Activated CD4-positive, alpha-beta T cell treated with anti-CD3 and anti-CD28 coated beads, Interleukin-2, Interleukin-6, amounts not matched to agents 100 ng/mL and 50 ng/mL, durations not matched to agents 16 hours and 8 hours (primary cell): ENCODE measurements around the gene GUCY1A1.
"Not testable (repeated sequence)": the region's sequence is repeated elsewhere in the genome, so short reads cannot be mapped to it uniquely, and the experiment has no call there.

Experiments used
- DNase-seq: peaks from one replicate; pipeline ENCODE4 v3.0.0-alpha.2; 2020

GUCY1A1 gene, protein sequence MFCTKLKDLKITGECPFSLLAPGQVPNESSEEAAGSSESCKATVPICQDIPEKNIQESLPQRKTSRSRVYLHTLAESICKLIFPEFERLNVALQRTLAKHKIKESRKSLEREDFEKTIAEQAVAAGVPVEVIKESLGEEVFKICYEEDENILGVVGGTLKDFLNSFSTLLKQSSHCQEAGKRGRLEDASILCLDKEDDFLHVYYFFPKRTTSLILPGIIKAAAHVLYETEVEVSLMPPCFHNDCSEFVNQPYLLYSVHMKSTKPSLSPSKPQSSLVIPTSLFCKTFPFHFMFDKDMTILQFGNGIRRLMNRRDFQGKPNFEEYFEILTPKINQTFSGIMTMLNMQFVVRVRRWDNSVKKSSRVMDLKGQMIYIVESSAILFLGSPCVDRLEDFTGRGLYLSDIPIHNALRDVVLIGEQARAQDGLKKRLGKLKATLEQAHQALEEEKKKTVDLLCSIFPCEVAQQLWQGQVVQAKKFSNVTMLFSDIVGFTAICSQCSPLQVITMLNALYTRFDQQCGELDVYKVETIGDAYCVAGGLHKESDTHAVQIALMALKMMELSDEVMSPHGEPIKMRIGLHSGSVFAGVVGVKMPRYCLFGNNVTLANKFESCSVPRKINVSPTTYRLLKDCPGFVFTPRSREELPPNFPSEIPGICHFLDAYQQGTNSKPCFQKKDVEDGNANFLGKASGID

DNA sequence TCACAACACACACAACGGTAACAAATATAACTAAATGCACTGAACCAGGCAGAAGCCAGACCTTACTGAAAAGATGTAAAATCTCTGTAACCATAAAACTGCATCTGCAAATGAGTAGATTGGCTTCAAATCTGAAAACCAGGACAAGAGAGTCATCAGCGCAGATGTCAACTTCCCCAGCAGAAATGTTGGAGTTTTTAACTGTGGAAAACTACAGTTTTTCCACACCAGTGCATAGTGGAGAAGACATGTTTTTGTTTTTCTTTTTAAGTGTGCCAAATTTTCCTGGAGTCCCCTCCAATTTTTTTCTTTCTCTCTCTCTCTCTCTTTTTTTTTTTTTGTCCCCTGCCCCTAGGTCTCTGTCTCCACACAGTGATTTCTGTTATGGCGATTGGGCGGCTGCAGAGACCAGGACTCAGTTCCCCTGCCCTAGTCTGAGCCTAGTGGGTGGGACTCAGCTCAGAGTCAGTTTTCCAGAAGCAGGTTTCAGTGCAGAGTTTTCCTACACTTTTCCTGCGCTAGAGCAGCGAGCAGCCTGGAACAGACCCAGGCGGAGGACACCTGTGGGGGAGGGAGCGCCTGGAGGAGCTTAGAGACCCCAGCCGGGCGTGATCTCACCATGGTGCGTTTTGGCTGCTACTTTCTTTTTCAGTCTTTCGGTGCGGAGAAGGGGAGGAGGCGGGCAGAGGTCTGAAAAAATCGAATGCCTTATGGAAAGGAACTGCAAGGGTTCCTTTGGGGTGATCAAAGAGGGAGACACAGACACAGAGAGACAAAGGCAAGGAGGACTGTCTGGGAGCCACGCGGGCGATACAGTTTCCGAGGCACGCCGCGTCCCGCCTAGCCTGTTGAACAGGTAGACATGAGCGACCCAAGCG, at the start of gene GUCY1A1:
Gene GUCY1A1, plus strand, starts transcription at position 505 of the 878 bp plus-strand sequence. CDS start 30,020 bp downstream, outside the sequence.
- no peak for DNase-seq

DNA sequence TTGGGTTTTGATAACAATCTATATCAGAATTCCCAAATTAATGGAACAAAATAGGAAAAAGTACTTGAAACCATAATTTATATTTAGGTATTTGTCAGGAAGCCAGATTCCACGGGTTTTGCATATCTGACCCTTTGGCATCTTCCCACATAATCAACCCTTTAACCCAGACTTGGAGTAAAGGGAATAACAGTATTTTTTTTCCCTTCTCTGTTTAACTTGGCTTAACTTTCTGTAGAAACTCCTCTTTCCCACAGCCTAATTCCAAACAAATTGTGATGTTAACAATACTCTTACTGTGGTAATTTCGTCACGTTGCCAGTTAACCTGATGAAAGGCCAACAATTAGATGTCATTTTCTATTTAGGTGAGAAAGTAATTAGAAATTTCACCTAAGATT, 49.4 kb upstream of the GUCY1A1 start:
- DNase-seq, result no peak

DNA sequence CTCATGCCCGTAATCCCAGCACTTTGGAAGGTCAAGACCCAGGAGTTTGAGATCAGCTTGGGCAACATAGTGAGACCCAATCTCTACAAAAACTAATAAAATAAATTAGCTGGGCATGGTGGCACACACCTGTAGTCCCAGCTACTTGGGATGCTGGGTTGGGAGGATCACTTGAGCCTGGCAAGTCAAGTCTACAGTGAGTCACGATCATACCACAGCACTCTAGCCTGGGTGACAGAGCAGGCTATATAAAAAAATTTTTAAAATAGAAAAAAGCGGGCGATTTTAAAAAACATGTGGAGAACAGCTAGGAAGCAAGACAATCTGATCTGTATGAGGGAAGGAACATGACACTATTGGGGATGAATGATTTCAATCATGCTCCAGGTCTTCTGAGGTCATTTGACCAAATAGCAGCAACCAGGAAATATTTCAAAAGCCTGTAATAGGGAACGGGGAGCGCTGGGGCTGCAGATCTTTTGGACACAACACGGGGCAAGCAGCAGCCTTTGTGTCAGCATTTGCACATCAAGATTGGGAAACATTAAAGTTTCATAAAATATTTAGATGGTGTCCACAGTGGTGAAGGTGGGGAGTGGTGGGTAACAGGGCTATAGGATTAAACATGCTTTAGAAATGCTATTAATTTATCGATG, 48.3 kb upstream of the GUCY1A1 start:
- no peak for DNase-seq

DNA sequence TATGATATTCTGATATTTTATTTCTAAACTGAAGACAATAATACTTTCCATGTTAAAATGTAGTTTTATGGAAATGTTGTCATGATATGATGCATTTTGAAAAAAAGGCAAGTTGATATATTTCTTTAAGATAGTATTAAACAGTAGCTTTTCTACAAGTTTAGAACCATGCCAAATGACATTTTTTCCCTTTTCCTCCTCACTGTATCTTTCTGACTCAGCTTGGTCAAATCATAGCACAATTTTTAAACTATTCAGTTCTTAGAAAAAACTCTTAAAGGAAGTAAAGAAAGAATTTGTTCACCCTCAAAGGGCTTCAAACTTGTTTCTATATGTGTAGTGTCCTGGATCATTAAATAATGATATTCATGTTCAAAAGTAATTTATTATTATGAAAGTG, 46.0 kb upstream of the GUCY1A1 start:
- no peak for DNase-seq

DNA sequence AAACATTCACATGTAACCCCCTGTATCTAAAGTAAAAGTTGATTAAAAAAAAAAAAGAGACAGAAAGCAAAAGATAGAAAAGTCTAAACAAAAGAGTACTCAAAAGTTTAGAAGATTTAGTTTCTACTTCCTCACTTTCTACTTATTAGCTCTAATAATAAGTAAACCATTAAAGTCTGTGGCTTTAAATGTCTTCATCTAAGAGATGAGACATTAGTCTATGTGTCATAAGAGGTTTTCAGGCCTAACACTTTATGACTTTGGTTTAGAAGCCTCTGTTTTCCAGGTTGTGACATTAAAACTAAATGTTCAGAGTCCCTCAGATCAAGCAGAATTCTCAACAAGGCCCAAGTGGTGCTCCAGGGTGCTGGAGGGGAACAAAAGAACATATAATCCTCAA, 42.2 kb upstream of the GUCY1A1 start:
- no peak for DNase-seq

DNA sequence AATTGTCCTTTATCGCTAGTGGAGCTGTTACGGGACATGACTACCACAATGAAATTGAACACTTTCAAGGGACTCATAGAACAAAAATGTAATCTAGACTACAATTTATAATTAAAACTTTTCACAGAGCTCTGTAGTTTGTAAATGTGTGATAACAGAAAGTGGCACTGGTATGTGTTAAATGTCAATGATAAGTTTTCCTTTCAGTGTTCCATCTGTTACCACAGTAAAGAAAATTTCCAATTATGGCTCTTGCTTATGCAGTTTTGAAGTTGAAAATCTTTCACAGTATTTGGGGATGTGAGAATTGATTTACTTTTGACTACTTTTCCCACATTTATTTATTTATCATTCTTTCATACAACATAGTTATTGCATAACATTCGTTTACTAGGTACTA, 40.1 kb upstream of the GUCY1A1 start:
- no peak for DNase-seq

DNA sequence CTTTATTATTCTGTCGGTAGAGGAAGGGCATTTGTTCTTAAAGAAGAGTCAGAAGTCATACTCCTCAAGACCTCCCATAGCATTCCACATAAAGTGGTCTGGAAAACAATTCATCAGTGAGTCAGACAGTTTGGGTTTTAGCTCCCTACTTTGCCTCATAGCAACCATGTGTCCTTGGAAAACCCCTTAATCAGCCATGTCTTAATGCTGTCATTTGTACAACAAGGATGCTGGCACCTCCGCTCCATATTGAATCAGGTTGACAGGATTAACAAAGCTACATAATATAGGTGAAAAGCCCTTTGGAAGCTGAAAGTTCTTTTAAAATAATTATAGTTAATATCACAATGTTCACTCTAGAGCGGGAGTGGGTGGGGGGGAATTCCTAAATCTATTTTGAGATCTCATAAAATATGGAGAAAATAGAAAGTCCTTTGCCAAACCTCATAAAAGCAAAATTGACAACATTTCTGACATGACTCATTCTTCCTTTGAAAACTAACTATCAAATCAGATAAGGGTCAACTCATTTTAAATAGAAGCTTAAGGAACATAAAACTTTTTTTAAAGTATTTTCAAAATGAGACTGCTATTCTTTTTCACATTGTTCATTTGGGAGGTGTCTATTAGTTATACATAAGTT, 37.3 kb upstream of the GUCY1A1 start:
- peak; percentile 2 for DNase-seq

DNA sequence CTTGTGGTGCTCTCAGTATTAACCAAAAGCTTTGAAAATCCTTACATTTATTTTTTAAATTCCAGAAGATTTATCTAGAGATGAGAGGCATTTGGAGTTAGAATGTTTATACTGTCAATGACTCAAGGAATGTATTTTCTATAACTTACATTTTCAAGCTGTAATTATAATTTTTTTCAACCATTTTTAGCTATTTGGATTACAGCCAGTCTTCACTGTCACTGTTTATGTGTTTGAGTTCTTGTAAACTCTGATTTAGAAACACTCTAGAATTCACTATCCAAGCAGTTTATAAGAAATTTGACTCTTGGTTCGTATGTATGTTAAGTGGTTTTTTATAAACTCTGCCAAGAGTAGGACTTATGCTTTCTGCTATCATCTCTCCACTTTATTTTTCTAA, 36.7 kb upstream of the GUCY1A1 start:
- DNase-seq, result no peak

DNA sequence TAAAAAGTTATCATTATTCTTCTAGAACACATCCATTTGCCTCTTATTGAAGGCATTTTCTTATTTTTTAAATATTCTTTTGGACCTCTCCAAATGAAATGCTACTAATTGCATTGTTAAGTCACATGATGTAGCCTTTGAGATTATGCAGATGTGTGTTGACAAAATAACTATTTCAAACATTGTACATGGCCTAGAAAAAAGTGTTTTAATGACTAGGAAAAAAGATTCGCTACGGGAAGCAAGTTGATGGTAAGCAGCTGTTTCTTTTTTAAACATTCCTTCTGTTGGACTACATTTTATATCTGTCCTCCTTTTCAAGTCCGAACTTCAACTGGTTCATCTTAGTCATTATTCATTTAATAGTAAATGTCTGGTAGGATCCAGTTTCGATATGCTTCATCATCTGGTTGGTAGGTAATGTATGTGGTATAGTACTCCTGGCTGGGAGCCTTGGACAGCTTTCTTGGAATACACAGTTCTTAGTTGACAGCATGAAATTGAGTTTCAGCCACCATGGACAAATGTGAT, 34.3 kb upstream of the GUCY1A1 start:
- peak; percentile 2 for DNase-seq

DNA sequence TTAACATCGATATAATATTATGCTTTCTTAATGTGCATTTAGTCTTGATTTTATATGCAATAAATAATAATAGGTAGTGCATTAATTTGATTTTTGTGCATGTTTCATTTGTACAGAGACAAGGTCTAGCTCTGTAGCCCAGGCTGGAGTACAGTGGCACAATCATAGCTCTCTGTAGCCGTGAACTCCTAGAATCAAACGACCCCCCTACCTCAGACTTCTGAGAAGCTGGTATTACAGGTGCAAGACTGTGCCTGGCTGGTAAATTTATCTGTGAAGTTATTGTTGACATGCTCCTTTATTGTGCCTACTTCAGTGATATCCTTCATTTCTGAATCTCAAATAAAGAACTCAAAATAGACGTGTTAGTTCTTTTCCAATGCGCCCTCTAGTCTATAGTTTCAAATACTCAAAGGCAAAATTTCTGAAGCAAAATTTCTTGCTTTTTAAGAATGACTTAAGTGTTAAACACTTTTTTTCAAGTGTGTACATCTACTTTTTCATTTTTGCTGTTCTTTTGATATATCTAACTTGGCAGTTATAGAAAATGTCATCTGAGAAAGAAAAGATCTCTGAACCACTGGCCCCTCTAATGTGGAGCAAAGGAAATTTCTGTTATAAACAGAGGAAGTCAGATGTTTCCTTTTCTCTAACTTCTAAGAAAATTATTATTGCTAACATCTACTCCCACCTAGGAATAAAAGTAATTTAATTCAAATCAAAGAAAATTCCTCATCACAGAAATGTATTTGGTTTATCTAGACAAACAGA, 28.3 kb upstream of the GUCY1A1 start:
- no peak for DNase-seq

DNA sequence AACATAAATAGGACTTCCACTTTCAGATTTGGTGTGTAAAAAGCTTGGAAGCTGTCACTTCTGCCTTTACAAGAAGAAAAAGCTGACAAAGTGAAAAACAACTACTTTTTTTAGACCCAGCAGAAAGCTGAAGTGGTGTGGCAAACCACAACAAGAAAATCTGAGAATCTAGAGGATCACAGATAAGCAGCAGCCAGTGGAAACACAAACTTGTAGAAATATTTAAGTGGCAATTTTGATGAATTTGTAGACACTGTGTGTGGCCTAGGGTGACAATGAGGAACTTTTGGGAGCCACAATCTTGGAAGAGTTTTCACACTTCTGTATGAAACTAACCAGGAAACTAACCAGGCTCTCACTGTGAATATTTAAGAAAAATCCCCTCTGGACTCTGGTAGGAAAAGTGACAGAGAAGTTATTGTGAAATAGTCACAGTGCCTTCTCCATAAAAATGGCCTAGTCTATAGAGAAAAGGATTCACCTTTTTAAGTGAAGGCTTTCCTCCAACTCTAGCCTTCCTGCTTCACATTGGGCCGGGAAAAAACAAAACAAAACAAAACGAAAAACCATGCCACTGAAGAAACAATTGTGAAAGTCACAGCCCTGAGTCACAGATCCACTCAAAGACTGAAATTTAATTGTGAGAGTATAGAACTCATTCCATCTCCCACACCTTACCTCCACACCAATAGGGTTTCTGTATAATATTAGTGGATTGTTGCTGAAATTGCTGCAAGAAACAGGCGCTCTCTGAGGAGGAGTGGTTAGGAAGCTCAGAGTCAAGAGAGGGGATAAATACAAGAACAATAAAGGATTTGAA, 26.7 kb upstream of the GUCY1A1 start:
- peak; percentile 42 for DNase-seq

DNA sequence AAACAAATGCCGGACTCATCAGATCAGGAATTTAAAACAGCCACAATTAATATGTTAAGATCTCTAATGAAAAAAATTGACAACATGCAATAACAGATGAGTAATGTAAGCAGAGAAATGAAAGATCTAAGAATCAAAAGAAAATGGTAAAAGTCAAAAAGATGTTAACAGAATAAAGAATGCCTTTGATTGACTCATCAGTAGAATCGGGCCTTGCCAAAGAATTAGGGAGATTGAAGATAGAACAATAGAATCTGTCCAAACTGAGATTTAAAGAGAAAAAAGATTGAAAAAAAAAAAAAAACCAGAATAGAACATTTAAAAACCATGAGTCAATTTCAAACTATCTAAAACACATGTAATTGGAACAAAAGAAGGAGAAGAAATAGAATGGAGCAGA, 25.9 kb upstream of the GUCY1A1 start:
- DNase-seq, result no peak

DNA sequence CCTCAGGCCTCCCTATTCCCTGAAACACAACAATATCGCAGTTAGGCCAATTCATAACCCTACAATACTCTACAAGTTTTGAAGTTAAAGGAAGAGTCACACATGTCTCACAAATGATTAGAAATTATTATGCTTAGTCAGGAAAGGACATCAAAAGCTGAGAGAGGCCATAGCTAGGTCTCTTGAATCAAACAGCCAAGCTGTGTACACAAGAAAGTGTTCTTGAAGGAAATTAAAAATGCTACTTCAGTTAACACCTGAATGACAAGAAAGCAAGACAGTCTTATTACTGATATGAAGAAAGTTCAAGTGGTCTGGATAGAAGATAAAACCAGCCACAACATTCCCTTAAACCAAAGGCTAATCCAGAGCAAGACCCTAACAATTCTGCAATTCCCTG, 23.6 kb upstream of the GUCY1A1 start:
- DNase-seq, result no peak

DNA sequence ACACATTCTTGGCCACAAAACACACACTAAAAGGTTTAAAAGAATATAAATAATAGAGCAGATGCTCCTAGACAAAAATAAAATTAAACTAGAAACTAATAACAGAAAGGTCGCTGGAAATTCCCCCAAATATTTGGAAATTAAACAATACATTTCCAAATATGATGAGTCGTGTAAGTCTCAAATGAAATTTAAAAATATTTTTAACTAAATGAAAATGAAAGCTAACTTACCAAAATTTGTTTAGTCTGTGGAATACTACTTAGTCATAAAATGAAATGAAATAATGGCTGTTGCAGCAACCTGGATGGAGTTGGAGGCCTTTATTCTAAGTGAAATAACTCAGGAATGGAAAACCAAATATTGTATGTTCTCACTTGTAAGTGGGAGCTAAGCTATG, 20.6 kb upstream of the GUCY1A1 start:
- no peak for DNase-seq

DNA sequence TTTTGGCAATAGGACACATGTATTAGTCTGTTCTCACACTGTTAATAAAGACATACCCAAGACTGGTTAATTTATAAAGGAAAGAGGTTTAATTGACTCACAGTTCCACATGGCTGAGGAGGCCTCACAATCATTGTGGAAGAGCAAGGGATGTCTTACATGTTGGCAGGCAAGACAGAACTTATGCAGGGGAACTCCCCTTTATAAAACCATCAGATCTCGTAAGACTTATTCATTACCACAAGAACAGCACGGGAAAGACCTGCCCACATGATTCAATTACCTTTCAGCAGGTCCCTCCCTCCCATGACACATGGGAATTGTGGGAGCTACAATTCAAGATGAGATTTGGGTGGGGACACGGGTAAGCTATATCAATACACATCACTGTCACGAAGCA, 15.9 kb upstream of the GUCY1A1 start:
- not testable (repeated sequence) for DNase-seq

DNA sequence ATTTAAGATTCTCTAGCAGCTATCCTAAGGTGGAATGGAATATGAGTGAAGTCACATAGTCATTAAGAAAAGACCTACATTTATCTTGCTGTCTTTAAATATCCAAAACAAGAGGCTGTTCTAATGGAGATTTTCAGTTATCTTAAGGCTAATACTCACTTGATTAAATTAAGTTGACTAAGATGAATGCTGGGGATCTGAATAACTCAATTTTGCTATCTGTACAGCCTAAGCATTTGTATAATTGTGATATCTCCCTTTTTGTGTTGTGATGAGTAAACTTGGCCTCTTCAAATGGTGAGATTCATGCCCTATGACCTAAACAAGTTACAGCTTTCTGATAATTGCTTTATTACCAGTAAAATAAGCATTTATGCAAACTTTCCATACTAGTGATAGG, 13.6 kb upstream of the GUCY1A1 start:
- no peak for DNase-seq

DNA sequence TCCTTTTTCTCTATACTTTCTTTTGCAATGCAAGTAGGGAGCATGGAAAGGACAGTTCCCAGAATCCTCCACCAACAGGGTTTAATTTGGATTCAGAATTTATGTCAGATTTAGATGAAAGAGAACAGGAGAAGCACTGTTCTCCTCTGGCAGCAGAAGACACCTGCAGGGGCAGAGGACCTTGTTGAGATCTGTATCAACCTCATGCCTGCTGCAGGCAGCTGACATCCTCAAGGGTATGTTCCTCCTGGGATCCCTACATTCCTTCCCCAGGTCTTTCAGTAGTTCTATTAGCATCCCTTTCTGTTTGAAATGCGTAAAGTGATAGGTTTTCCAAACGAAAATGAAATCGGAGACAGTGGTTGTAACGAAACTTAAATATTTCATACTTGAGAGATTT, 10.6 kb upstream of the GUCY1A1 start:
- DNase-seq, result no peak

DNA sequence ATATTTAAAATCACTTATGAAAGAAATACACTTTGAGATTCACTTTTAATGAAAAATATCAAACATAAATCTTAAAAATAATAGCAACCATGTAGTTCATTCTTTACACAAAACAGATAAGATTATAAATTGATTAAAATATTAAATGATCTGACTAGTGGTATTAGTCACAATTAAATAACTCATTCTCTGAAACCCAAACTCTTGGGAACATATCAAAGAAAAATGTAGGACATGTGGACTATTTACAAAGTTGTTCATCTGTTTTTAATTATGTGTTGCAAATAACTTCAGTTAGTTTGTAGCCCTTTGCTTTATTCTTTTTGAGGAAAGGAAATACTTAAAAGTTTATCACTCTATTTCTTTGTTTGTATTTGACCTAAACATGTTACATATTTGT, 9.5 kb upstream of the GUCY1A1 start:
- DNase-seq, result no peak

DNA sequence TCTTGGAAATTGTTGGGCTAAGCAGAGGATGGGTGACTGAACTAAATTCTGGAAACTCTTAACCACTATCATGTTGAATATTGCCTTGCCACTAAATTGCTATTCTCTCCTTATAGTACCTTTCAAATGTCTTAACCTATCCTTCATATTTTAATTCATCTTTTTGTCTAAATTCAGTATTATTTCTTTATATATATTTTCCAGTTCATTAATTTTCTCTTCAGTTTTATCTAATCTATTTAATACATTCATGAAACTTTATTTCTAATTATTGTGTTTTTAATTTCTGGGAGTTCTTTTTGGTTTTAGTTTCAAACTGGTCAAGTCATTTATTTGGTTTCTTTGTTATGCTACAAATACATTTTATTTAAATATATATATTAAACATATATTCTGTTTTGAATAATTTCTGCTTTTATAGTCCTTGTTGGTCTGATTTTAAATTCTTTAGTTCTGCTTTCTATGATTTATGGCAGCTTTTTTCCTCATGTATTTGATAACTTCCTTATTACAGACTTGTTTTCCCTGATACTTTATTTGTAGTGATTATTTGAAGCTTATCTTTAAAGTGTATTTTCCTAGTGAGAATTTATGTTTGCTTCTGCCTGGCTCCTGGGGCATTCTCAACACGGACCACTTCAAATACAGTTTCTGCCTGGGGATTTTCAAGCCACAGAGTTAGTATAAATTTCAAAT, 8.5 kb upstream of the GUCY1A1 start:
- no peak for DNase-seq

DNA sequence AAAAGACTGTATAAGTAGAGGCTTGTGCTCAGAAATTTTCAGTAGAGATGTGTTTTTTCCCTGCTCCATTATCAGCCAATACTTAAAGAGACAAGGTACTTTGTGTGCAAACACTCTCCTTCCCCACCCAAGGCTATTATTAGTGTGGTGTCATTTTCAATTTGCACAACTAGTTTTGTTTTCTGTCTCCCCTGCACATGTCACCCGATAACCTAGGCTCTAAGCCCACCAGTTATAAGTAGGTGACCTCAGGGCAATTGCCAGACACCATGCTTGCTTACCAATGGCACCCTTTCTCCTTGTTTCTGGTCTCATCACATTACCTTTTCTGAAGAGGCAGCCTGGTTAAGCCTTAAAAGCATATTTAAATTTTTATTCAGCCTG, 8.0 kb upstream of the GUCY1A1 start:
- DNase-seq, result no peak
